Endothelial cell of umbilical vein (primary cell): Measurements from ENCODE around the gene ZDHHC18. TPM values are rescaled to one million over a fixed set of nuclear protein-coding genes. Genes with fewer than 3 reads are reported as not detected.

Experiments used
- BruUV-seq: library from RNA; stranded (reverse); fragments of 400-500 nt; replicated peaks from 2 replicates; lab custom pipeline; 2021; lab: Mats Ljungman, UMichigan
- CTCF ChIA-PET: fragments of 300-600, 350-600 bp; sonication (Branson Sonifier 250); formaldehyde crosslinking; loops from one replicate; lab custom pipeline; 2021; ENCODE audit warnings: antibody characterized with exemption, inconsistent platforms; lab: Charles Lee
- POLR2A ChIA-PET: fragments of 300-600, 350-600 bp; sonication (Branson Sonifier 250); formaldehyde crosslinking; loops from one replicate; lab custom pipeline; 2021; ENCODE audit warnings: antibody characterized with exemption, inconsistent platforms; lab: Charles Lee
- DNase-seq: peaks from one replicate; pipeline ENCODE4 v3.0.0-alpha.2; 2011; ENCODE audit warnings: low read depth, low spot score
- FAIRE-seq: peaks from 2 replicates; lab custom pipeline; 2011; peaks lifted over from hg19 to GRCh38; lab: Jason Lieb, UNC
- H2AFZ ChIP-seq: 2 replicates; pipeline ENCODE4 v1.6.0; 2012; ENCODE audit warnings: low read depth, low read length, control low read depth, inconsistent platforms
- H3K27ac ChIP-seq: 2 replicates; pipeline ENCODE4 v1.5.1; 2011; ENCODE audit warnings: low read depth, mild to moderate bottlenecking, control low read depth, low read length, moderate library complexity; ENCODE audit not compliant: insufficient read depth
- H3K27me3 ChIP-seq, 2 experiments: 2 replicates each; pipeline versions ENCODE4 v1.6.0 to v1.6.1; 2011; ENCODE audit warnings: low read length in 2 of 2, mixed read lengths in 1 of 2; ENCODE audit not compliant: control insufficient read depth in 2 of 2, insufficient read depth in 2 of 2
- H3K36me3 ChIP-seq, 2 experiments: 2 replicates in 1 of 2; 3 replicates in 1 of 2; pipeline ENCODE4 v1.5.1; 2011; ENCODE audit warnings: low read length in 2 of 2, mild to moderate bottlenecking in 1 of 2, moderate library complexity in 1 of 2; ENCODE audit not compliant: control insufficient read depth in 2 of 2, insufficient read depth in 2 of 2; ENCODE audit errors: extremely low read depth in 1 of 2
- H3K4me1 ChIP-seq: 3 replicates; pipeline ENCODE4 v1.5.1; 2011; ENCODE audit warnings: mild to moderate bottlenecking, low read length; ENCODE audit not compliant: control insufficient read depth, insufficient read depth; ENCODE audit errors: extremely low read depth
- H3K4me2 ChIP-seq: 2 replicates; pipeline ENCODE4 v1.6.1; 2011; ENCODE audit warnings: low read length, control low read depth, mixed read lengths; ENCODE audit not compliant: insufficient read depth
- H3K4me3 ChIP-seq, 3 experiments: fragments of 200-600 bp in 1 of 3; sonication (generic), shearing (Covaris generic) in 1 of 3; replicated peaks in 1 of 3; 2 replicates each; pipeline ENCODE4 v1.5.1; 2011 to 2016; ENCODE audit warnings: control low read depth in 3 of 3, low read length in 3 of 3, mild to moderate bottlenecking in 2 of 3, inconsistent platforms in 1 of 3, low read depth in 1 of 3, moderate library complexity in 1 of 3; ENCODE audit not compliant: insufficient read depth in 1 of 3
- H3K79me2 ChIP-seq: 2 replicates; pipeline ENCODE4 v1.6.0; 2012; ENCODE audit warnings: low read length, inconsistent platforms; ENCODE audit not compliant: control insufficient read depth, insufficient read depth
- H3K9ac ChIP-seq: replicated peaks from 2 replicates; pipeline ENCODE3; 2011; ENCODE audit warnings: low read length, control low read depth; ENCODE audit not compliant: insufficient read depth; ENCODE audit errors: extremely low read depth
- H3K9me1 ChIP-seq: replicated peaks from 3 replicates; pipeline ENCODE4 v1.6.0; 2011; ENCODE audit warnings: mild to moderate bottlenecking, low read length; ENCODE audit not compliant: control insufficient read depth, insufficient read depth; ENCODE audit errors: extremely low read depth
- H3K9me3 ChIP-seq: replicated peaks from 2 replicates; pipeline ENCODE4 v1.5.1; 2012; ENCODE audit warnings: low read length, inconsistent platforms; ENCODE audit not compliant: control insufficient read depth, insufficient read depth
- H4K20me1 ChIP-seq: replicated peaks from 2 replicates; pipeline ENCODE3; 2011; ENCODE audit warnings: mild to moderate bottlenecking, low read length; ENCODE audit not compliant: control insufficient read depth, insufficient read depth; ENCODE audit errors: extremely low read depth
- CTCF ChIP-seq, 2 donors: IDR thresholded peaks; 1 replicate in 1 of 2; 2 replicates in 1 of 2; pipeline ENCODE4 v1.5.1; 2011; ENCODE audit warnings: low read length in 2 of 2, mild to moderate bottlenecking in 2 of 2, moderate library complexity in 2 of 2, control low read depth in 1 of 2, inconsistent platforms in 1 of 2, low read depth in 1 of 2; ENCODE audit not compliant: insufficient read depth in 1 of 2; ENCODE audit errors: extremely low read depth in 1 of 2
- EZH2 ChIP-seq: IDR thresholded peaks from 2 replicates; pipeline ENCODE4 v1.6.1; 2012; ENCODE audit warnings: borderline replicate concordance, low read depth, mild to moderate bottlenecking, moderate library complexity, low read length, inconsistent platforms; ENCODE audit not compliant: severe bottlenecking
- FOS ChIP-seq: IDR thresholded peaks from 2 replicates; pipeline ENCODE4 v1.6.1; 2011; ENCODE audit warnings: mild to moderate bottlenecking, low read length, moderate library complexity, borderline replicate concordance; ENCODE audit not compliant: insufficient read depth
- MAX ChIP-seq: IDR thresholded peaks from 2 replicates; pipeline ENCODE4 v1.6.1; 2011; ENCODE audit not compliant: insufficient read depth, insufficient read length
- POLR2A ChIP-seq: IDR thresholded peaks from 2 replicates; pipeline ENCODE4 v1.6.1; 2012; ENCODE audit warnings: low read depth, mild to moderate bottlenecking, control low read depth, low read length
- POLR2AphosphoS5 ChIP-seq: IDR thresholded peaks from 2 replicates; pipeline ENCODE4 v1.6.1; 2012; ENCODE audit warnings: low read depth, mild to moderate bottlenecking, control low read depth, low read length, moderate library complexity; ENCODE audit not compliant: insufficient read depth
- dilution Hi-C: fragments of 300-500 bp; cut with MboI; formaldehyde crosslinking; loops from one replicate; pipeline ENCODE4 v1.15.0; 2019; ENCODE audit warnings: low sequenced_read_pairs; ENCODE audit not compliant: extremely low pct_ligation_motif_present
- intact Hi-C: fragments of 100-400 bp; cut with micrococcal nuclease; formaldehyde crosslinking; loops from one replicate; pipeline ENCODE4 v1.10.0; 2022
- polyA plus RNA-seq, 4 experiments: library from polyadenylated mRNA; depleted of rRNA in 3 of 4; stranded (reverse) in 3 of 4; unstranded in 1 of 4; fragments of >200 nt; gene quantifications; 2 replicates each; pipeline versions ENCODE4 v1.2.1 to v1.2.3, GENCODE V29; 2011 to 2012; ENCODE audit warnings: missing spikeins in 1 of 4
- total RNA-seq: library from RNA; stranded (reverse); gene quantifications from 2 replicates; pipeline ENCODE4 v1.2.3, GENCODE V29; 2021

Gene ZDHHC18
- total and polyA plus RNA-seq, 2 donors (not counting 3 experiments of a cell fraction or from before 2014, with no cell fraction given): 25.2 to 48.2 TPM

GRCh38 chr1:26785611-26786436 lies 40.7 kb upstream of the ZDHHC18 start:
- Histone ChIP-seq H3K9me3 (no peaks in the 10 kb centered on the region), H3K4me2 (peak overlapping the region; percentile 84), H3K9ac (peak overlapping the region; percentile 85), H3K4me1 (peaks cover 48% of the 10 kb centered on the region), H3K79me2 (no peaks in the 10 kb centered on the region), H3K4me3 (peak overlapping the region in 1 of 3 experiments; percentile 37), H4K20me1 (no peaks in the 10 kb centered on the region), H2AFZ (no peak overlapping the region), H3K9me1 (no peaks in the 10 kb centered on the region), H3K36me3 (peaks cover 1 to 3% of the 10 kb centered on the region in 2 experiments), H3K27me3 (no peaks in the 10 kb centered on the region), H3K27ac (peak overlapping the region; percentile 69)
- TF ChIP-seq MAX: no peak
- no peak for TF ChIP-seq EZH2
- no peak for TF ChIP-seq FOS
- TF ChIP-seq CTCF (IDR thresholded peaks at IDR 0.05; ENCODE audit: extremely low read depth in 1 of 2, insufficient read depth in 1 of 2, low read depth in 1 of 2, low read length in 2 of 2): no peak
- TF ChIP-seq POLR2A: no peak
- TF ChIP-seq POLR2AphosphoS5: peak; percentile 39
- CTCF ChIA-PET: interaction anchor here (0.9 to 9.4 kb wide), 11 partner anchors 14 to 182 kb away, joined by 3 to 428 read pairs (median 3); no protein-coding TSS in a partner anchor
- DNase-seq: peak; percentile 76
- intact Hi-C loops (loop anchor here (1.0 kb wide), 2 partner anchors 18 to 42 kb away; no protein-coding TSS in a partner anchor), dilution Hi-C loops (loop anchor here (5.0 kb wide), 1 partner anchor 84 kb away; no protein-coding TSS in a partner anchor)
- peak; percentile 90 for FAIRE-seq
- BruUV-seq: no TSS peak
- POLR2A ChIA-PET: interaction anchor here (1.1 kb wide), 1 partner anchor 93 kb away, joined by 4 read pairs; no protein-coding TSS in a partner anchor
